DND-41 (cell line): ENCODE results near the gene MYL4.
"Not testable (repeated sequence)": the region's sequence is repeated elsewhere in the genome, so short reads cannot be mapped to it uniquely, and the experiment has no call there.

Source experiments
- EZH2 ChIP-seq: IDR thresholded peaks from 3 replicates; pipeline ENCODE4 v1.6.1; 2012; ENCODE audit warnings: borderline replicate concordance, low read depth, mild to moderate bottlenecking, moderate library complexity, low read length, inconsistent platforms; ENCODE audit not compliant: severe bottlenecking
- TF ChIP-seq, protein P1 (sequence below): IDR thresholded peaks from 2 replicates; pipeline ENCODE4 v1.5.1; 2012; ENCODE audit warnings: borderline replicate concordance, low read length, moderate library complexity, mild to moderate bottlenecking; ENCODE audit not compliant: poor library complexity, severe bottlenecking; ENCODE audit errors: extremely low read depth

DNA sequence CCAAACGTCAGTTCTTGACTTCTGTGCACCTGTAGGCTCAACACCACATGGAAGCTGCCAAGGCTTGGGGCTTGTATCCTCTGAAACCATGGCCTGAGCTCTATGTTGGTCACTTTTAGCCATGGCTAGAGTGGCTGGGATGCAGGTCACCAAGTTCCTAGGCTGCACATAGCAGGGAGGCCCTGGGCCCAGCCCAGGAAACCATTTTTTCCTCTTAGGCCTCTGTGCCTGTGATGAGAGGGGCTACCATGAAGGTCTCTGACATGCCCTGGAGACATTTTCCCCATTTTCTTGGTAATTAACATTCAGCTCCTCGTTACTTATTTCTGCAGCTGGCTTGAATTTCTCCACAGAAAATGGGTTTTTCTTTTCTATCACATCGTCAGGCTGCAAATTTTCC lies 59.8 kb downstream of the MYL4 start:
- TF ChIP-seq, protein P1, sequence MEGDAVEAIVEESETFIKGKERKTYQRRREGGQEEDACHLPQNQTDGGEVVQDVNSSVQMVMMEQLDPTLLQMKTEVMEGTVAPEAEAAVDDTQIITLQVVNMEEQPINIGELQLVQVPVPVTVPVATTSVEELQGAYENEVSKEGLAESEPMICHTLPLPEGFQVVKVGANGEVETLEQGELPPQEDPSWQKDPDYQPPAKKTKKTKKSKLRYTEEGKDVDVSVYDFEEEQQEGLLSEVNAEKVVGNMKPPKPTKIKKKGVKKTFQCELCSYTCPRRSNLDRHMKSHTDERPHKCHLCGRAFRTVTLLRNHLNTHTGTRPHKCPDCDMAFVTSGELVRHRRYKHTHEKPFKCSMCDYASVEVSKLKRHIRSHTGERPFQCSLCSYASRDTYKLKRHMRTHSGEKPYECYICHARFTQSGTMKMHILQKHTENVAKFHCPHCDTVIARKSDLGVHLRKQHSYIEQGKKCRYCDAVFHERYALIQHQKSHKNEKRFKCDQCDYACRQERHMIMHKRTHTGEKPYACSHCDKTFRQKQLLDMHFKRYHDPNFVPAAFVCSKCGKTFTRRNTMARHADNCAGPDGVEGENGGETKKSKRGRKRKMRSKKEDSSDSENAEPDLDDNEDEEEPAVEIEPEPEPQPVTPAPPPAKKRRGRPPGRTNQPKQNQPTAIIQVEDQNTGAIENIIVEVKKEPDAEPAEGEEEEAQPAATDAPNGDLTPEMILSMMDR = not testable (repeated sequence)
- not testable (repeated sequence) for TF ChIP-seq EZH2
